GM12878 (cell line): ENCODE data around the gene SPARC. TPM values are rescaled to one million over a fixed set of nuclear protein-coding genes. Genes with fewer than 3 reads are reported as not detected.

Experiments used
- ATAC-seq: fragments of 200-7000 bp; cut with Tn5 transposase; 3 replicates; pipeline ENCODE4 v1.9.1; 2020; ENCODE audit warnings: mild to moderate bottlenecking, moderate library complexity
- BruUV-seq: library from RNA; stranded (reverse); fragments of 400-500 nt; replicated peaks from 2 replicates; lab custom pipeline; 2021; lab: Mats Ljungman, UMichigan
- CTCF ChIA-PET: fragments of 300-600 bp; sonication (Branson Sonifier 250); formaldehyde crosslinking; extraction: SDS; loops from one replicate; lab custom pipeline; 2021; ENCODE audit warnings: inconsistent platforms; lab: Yijun Ruan, JAX
- POLR2A ChIA-PET: fragments of 350-600 bp; formaldehyde crosslinking; extraction: SDS; loops from one replicate; lab custom pipeline; 2021; ENCODE audit warnings: inconsistent platforms; lab: Charles Lee
- RAD21 ChIA-PET: fragments of 300-600 bp; sonication (Branson Sonifier 250); formaldehyde crosslinking; loops from one replicate; lab custom pipeline; 2023; ENCODE audit warnings: antibody characterized with exemption; ENCODE audit not compliant: unreplicated experiment; lab: Charles Lee
- SMC1A ChIA-PET: fragments of 300-600 bp; sonication (Branson Sonifier 250); formaldehyde crosslinking; loops from one replicate; lab custom pipeline; 2023; ENCODE audit not compliant: unreplicated experiment, uncharacterized antibody; lab: Charles Lee
- DNase-seq: peaks from one replicate; pipeline ENCODE4 v3.0.0-alpha.2; 2011; ENCODE audit warnings: low read depth, low spot score
- FAIRE-seq: peaks from 3 replicates; lab custom pipeline; 2011; peaks lifted over from hg19 to GRCh38; lab: Jason Lieb, UNC
- H2AFZ ChIP-seq: 2 replicates; pipeline ENCODE4 v1.6.0; 2011; ENCODE audit warnings: low read depth, low read length, control low read depth; ENCODE audit not compliant: control insufficient read depth
- H3K27ac ChIP-seq: 2 replicates; pipeline ENCODE4 v1.5.1; 2011; ENCODE audit warnings: control low read depth; ENCODE audit not compliant: control insufficient read depth, insufficient read depth
- H3K27me3 ChIP-seq, 2 experiments: replicated peaks in 1 of 2; 2 replicates each; pipeline versions ENCODE4 v1.6.0 to v1.6.1; 2011; ENCODE audit warnings: low read length in 1 of 2; ENCODE audit not compliant: control insufficient read depth in 2 of 2, insufficient read depth in 2 of 2
- H3K36me3 ChIP-seq, 2 experiments: 2 replicates each; pipeline ENCODE4 v1.5.1; 2011; ENCODE audit warnings: low read length in 1 of 2; ENCODE audit not compliant: control insufficient read depth in 2 of 2, insufficient read depth in 2 of 2
- H3K4me1 ChIP-seq: 2 replicates; pipeline ENCODE4 v1.6.1; 2011; ENCODE audit warnings: mild to moderate bottlenecking, low read length, moderate library complexity, mixed read lengths; ENCODE audit not compliant: control insufficient read depth, insufficient read depth
- H3K4me2 ChIP-seq: 2 replicates; pipeline ENCODE4 v1.6.0; 2011; ENCODE audit warnings: control low read depth; ENCODE audit not compliant: control insufficient read depth, insufficient read depth
- H3K4me3 ChIP-seq: fragments of 200-600 bp; sonication (generic); 2 replicates; pipeline ENCODE4 v1.5.1; 2016
- H3K79me2 ChIP-seq: 2 replicates; pipeline ENCODE4 v1.6.0; 2011; ENCODE audit warnings: low read length; ENCODE audit not compliant: control insufficient read depth, insufficient read depth
- H3K9ac ChIP-seq: 2 replicates; pipeline ENCODE4 v1.8.0; 2011; ENCODE audit warnings: low read length, control low read depth, mixed read lengths; ENCODE audit not compliant: control insufficient read depth, insufficient read depth
- H3K9me3 ChIP-seq: replicated peaks from 3 replicates; pipeline ENCODE4 v1.5.1; 2011; ENCODE audit warnings: mild to moderate bottlenecking, low read length; ENCODE audit not compliant: control insufficient read depth, insufficient read depth
- H4K20me1 ChIP-seq: 2 replicates; pipeline ENCODE4 v1.6.0; 2011; ENCODE audit not compliant: control insufficient read depth, insufficient read depth
- CREB1 ChIP-seq: IDR thresholded peaks from 2 replicates; pipeline ENCODE4 v1.6.1; 2012; ENCODE audit warnings: low read depth, mild to moderate bottlenecking, inconsistent platforms
- CREM ChIP-seq: IDR thresholded peaks from 2 replicates; pipeline ENCODE4 v1.6.1; 2014; ENCODE audit warnings: antibody characterized with exemption, low read depth
- HCFC1 ChIP-seq: fragments of 150-350 bp; IDR thresholded peaks from 2 replicates; pipeline ENCODE4 v1.6.1; 2014; ENCODE audit warnings: low read length
- HDGF ChIP-seq: fragments of 450-650 bp; IDR thresholded peaks from 2 replicates; pipeline ENCODE4 v1.6.1; 2016; ENCODE audit warnings: antibody characterized with exemption
- MEF2A ChIP-seq: IDR thresholded peaks from 2 replicates; pipeline ENCODE4 v1.6.1; 2011; ENCODE audit warnings: low read depth, mild to moderate bottlenecking, low read length, moderate library complexity; ENCODE audit not compliant: insufficient read depth
- MTA3 ChIP-seq: IDR thresholded peaks from 2 replicates; pipeline ENCODE4 v1.6.1; 2012; ENCODE audit warnings: low read length, inconsistent platforms, borderline replicate concordance
- NKRF ChIP-seq: fragments of 450-650 bp; conservative IDR thresholded peaks from 2 replicates; pipeline ENCODE4 v1.6.1; 2017; ENCODE audit warnings: mild to moderate bottlenecking, moderate library complexity
- NR2C2 ChIP-seq: IDR thresholded peaks from 2 replicates; pipeline ENCODE4 v1.6.1; 2011; ENCODE audit warnings: borderline replicate concordance, low read depth; ENCODE audit not compliant: control insufficient read depth, insufficient read length
- POLR2AphosphoS5 ChIP-seq: IDR thresholded peaks from 2 replicates; pipeline ENCODE4 v1.6.1; 2011; ENCODE audit warnings: mild to moderate bottlenecking, low read length, inconsistent platforms
- POU2F2 ChIP-seq: IDR thresholded peaks from 3 replicates; pipeline ENCODE4 v1.6.1; 2011; ENCODE audit warnings: low read depth, mild to moderate bottlenecking, low read length, borderline replicate concordance
- RB1 ChIP-seq: fragments of 450-650 bp; formaldehyde crosslinking; IDR thresholded peaks from 2 replicates; pipeline ENCODE4 v1.6.1; 2017; ENCODE audit warnings: mild to moderate bottlenecking, borderline replicate concordance
- REST ChIP-seq: IDR thresholded peaks from 2 replicates; pipeline ENCODE4 v1.6.1; 2012; ENCODE audit warnings: mild to moderate bottlenecking, low read depth, low read length
- TBL1XR1 ChIP-seq: IDR thresholded peaks from 2 replicates; pipeline ENCODE4 v1.6.1; 2012; ENCODE audit warnings: low read depth, low read length, improper control_type of control experiment
- WGBS: methylation state at CpG from one replicate; pipeline ENCODE4 v1.1.6; 2016; ENCODE audit warnings: low lambda C conversion rate; ENCODE audit not compliant: insufficient replicate concordance, insufficient coverage; ENCODE audit errors: missing lambda C conversion rate; 5-methylcytosine and 5-hydroxymethylcytosine counted together
- in situ Hi-C: fragments of 300-500 bp; cut with MboI; formaldehyde crosslinking; loops from 9 replicates; pipeline ENCODE4 v1.14.3; 2018; ENCODE audit warnings: mixed read lengths
- intact Hi-C: fragments of 100-400 bp; cut with micrococcal nuclease; formaldehyde crosslinking; loops from one replicate; pipeline ENCODE4 v1.14.2; 2022; ENCODE audit not compliant: unreplicated experiment
- polyA plus RNA-seq, 11 experiments: library from polyadenylated mRNA; depleted of rRNA in 4 of 11; unstranded in 6 of 11; stranded (reverse) in 5 of 11; fragments of >200 nt; fragmentation: Nextera tagmentation in 4 of 11; fragmentation: Illumina TruSeq in 1 of 11; extraction: Ambion mirVana in 4 of 11; extraction: Trizol in 1 of 11; gene quantifications; 1 replicate in 1 of 11; 2 replicates in 10 of 11; pipeline versions ENCODE4 v1.2.1 to v1.2.3, GENCODE V29; 2011 to 2016; ENCODE audit warnings: inconsistent platforms in 2 of 11, missing spikeins in 2 of 11, low read depth in 1 of 11
- total RNA-seq, 4 experiments: library from RNA; depleted of rRNA in 3 of 4; stranded (reverse); fragments of >200 nt in 3 of 4; fragmentation: Illumina TruSeq in 1 of 4; extraction: Trizol in 1 of 4; gene quantifications; 2 replicates each; pipeline versions ENCODE4 v1.2.1 to v1.2.3, GENCODE V29; 2013 to 2021
- TF ChIP-seq, protein P1 (sequence below): IDR thresholded peaks from 2 replicates; pipeline ENCODE4 v1.6.1; 2012; ENCODE audit warnings: low read length, inconsistent platforms
- TF ChIP-seq, protein P2 (sequence below): fragments of 450-650 bp; IDR thresholded peaks from 2 replicates; pipeline ENCODE4 v1.6.1; 2017; ENCODE audit warnings: mild to moderate bottlenecking, low read depth, inconsistent platforms; ENCODE audit not compliant: poor library complexity, severe bottlenecking

Gene SPARC
- total and polyA plus RNA-seq, 10 of the 15 experiments (the other 5 are each of a cell fraction or from before 2014, with no cell fraction given), result 29.6 to 154 (median 57.0) TPM

DNA sequence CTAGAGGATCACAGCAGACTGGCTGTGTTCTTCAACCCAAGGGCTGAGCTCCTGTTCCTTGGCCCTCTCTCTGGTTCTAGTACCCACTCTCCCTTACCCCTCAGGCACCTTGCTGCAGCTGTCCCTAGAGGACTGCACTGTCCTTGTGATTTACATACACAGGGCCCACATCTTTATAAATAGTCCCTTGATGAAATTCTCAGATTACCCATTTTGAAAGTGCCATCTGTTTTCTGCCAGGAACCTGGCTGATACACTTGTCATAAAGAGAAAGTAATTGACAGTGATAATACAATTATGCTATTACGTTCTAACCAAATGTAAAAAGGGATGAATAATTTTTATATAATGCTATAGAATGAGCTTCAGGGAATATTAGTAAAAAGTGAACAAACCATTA, 16.5 kb upstream of the SPARC start:
- DNase-seq, result peak; percentile 70
- Histone ChIP-seq H3K4me2 (peak overlapping the region; percentile 82), H4K20me1 (no peaks in the 10 kb centered on the region), H3K4me1 (peaks cover 43% of the 10 kb centered on the region), H3K27ac (peak overlapping the region; percentile 87), H3K36me3 (no peaks in the 10 kb centered on the region), H3K4me3 (no peak overlapping the region), H3K9me3 (no peaks in the 10 kb centered on the region), H2AFZ (peak overlapping the region; percentile 20; the same call in 1 of the 2 replicates), H3K79me2 (no peaks in the 10 kb centered on the region), H3K27me3 (no peaks in the 10 kb centered on the region), H3K9ac (peak overlapping the region; percentile 42)
- POLR2A ChIA-PET, result interaction anchor here (0.8 kb wide), 1 partner anchor 17 kb away, joined by 6 read pairs; no protein-coding TSS in a partner anchor
- BruUV-seq, result no TSS peak
- in situ Hi-C loops (no loop called here), intact Hi-C loops (loop anchor here (5.0 kb wide), 1 partner anchor 41 kb away; no protein-coding TSS in a partner anchor)
- peak; percentile 96 for ATAC-seq
- CTCF ChIA-PET, result interaction anchor here (1.0 to 9.0 kb wide), 8 partner anchors 12 to 69 kb away, joined by 3 to 88 read pairs (median 8); partner anchors contain the start of gene G3BP1
- SMC1A ChIA-PET, result interaction anchor here (0.7 to 6.4 kb wide), 14 partner anchors 8 to 157 kb away, joined by 3 to 103 read pairs (median 4); no protein-coding TSS in a partner anchor
- RAD21 ChIA-PET, result interaction anchor here (1.3 to 2.5 kb wide), 6 partner anchors 18 to 68 kb away, joined by 3 to 29 read pairs (median 7); partner anchors contain the start of gene G3BP1
- WGBS, result 3% methylated on average over 1 of the region's 1 CpG
- no peak for FAIRE-seq
- no peak for TF ChIP-seq REST
- peak; percentile 84 for TF ChIP-seq MEF2A
- no peak for TF ChIP-seq HCFC1
- TF ChIP-seq, protein P1, sequence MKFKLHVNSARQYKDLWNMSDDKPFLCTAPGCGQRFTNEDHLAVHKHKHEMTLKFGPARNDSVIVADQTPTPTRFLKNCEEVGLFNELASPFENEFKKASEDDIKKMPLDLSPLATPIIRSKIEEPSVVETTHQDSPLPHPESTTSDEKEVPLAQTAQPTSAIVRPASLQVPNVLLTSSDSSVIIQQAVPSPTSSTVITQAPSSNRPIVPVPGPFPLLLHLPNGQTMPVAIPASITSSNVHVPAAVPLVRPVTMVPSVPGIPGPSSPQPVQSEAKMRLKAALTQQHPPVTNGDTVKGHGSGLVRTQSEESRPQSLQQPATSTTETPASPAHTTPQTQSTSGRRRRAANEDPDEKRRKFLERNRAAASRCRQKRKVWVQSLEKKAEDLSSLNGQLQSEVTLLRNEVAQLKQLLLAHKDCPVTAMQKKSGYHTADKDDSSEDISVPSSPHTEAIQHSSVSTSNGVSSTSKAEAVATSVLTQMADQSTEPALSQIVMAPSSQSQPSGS, result peak; percentile 68; the same call in 1 of the 2 replicates
- TF ChIP-seq CREB1, result no peak
- TF ChIP-seq HDGF, result no peak
- 0 out of 2 replicates have a peak, but pooled peaks have one; percentile 38 for TF ChIP-seq POLR2AphosphoS5
- TF ChIP-seq CREM, result 0 out of 2 replicates have a peak, but pooled peaks have one; percentile 32
- no peak for TF ChIP-seq NKRF
- TF ChIP-seq NR2C2, result no peak
- TF ChIP-seq, protein P2, sequence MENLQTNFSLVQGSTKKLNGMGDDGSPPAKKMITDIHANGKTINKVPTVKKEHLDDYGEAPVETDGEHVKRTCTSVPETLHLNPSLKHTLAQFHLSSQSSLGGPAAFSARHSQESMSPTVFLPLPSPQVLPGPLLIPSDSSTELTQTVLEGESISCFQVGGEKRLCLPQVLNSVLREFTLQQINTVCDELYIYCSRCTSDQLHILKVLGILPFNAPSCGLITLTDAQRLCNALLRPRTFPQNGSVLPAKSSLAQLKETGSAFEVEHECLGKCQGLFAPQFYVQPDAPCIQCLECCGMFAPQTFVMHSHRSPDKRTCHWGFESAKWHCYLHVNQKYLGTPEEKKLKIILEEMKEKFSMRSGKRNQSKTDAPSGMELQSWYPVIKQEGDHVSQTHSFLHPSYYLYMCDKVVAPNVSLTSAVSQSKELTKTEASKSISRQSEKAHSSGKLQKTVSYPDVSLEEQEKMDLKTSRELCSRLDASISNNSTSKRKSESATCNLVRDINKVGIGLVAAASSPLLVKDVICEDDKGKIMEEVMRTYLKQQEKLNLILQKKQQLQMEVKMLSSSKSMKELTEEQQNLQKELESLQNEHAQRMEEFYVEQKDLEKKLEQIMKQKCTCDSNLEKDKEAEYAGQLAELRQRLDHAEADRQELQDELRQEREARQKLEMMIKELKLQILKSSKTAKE, result peak; percentile 25
- no peak for TF ChIP-seq POU2F2
- no peak for TF ChIP-seq RB1
- 0 out of 2 replicates have a peak, but pooled peaks have one; percentile 19 for TF ChIP-seq MTA3
- TF ChIP-seq TBL1XR1, result no peak
